Chondrocyte (in vitro differentiated cells): Measurements from ENCODE around the gene GK. TPM values are rescaled to one million over a fixed set of nuclear protein-coding genes. Genes with fewer than 3 reads are reported as not detected.

Source experiments
- DNase-seq: peaks from one replicate; pipeline ENCODE4 v3.0.0; 2021; ENCODE audit warnings: mixed read lengths, low spot score
- H3K27ac Mint-ChIP-seq: one replicate; pipeline ENCODE4 v1.8.0; 2021; ENCODE audit warnings: mild to moderate bottlenecking, moderate library complexity, mixed read lengths; ENCODE audit not compliant: unreplicated experiment
- H3K27me3 Mint-ChIP-seq: 2 replicates; pipeline ENCODE4 v1.8.0; 2021; ENCODE audit warnings: low read depth, mixed read lengths
- H3K36me3 Mint-ChIP-seq: 2 replicates; pipeline ENCODE4 v1.8.0; 2021; ENCODE audit warnings: low read depth, mixed read lengths
- H3K4me1 Mint-ChIP-seq: 2 replicates; pipeline ENCODE4 v1.8.0; 2021; ENCODE audit warnings: low read depth, mild to moderate bottlenecking, mixed read lengths
- H3K4me3 Mint-ChIP-seq: one replicate; pipeline ENCODE4 v1.8.0; 2021; ENCODE audit warnings: mild to moderate bottlenecking, moderate library complexity, mixed read lengths; ENCODE audit not compliant: unreplicated experiment
- H3K9me3 Mint-ChIP-seq: 2 replicates; pipeline ENCODE4 v1.8.0; 2021; ENCODE audit warnings: low read depth, mixed read lengths
- CTCF ChIP-seq: fragments of 200-600 bp; sonication (generic); IDR thresholded peaks from 2 replicates; pipeline ENCODE4 v1.5.0; 2021; ENCODE audit warnings: antibody characterized with exemption, mild to moderate bottlenecking, moderate library complexity
- long read RNA-seq: library from polyadenylated mRNA; stranded (forward); transcript quantifications from one replicate; pipeline ENCODE4 v2.0.0, GENCODE V29; 2021
- total RNA-seq: library from RNA; stranded (reverse); gene quantifications from 3 replicates; pipeline ENCODE4 v1.2.1, GENCODE V29; 2021

The GK gene
- 3.4 to 4.6 TPM (median 4.1 TPM) in 3 replicates for total RNA-seq
- long read RNA-seq, partial matches to known transcripts, result 0 of 5 reads
- long read RNA-seq, other reads (novel, unspliced or antisense), result 2 of 5 reads

- TF ChIP-seq CTCF, result no peak
- DNase-seq, result no peak
- Mint-ChIP-seq H3K27ac (peak within 1 kb of the TSS; percentile 81), H3K36me3 (no peaks in the 10 kb centered on the region), H3K4me3 (peak within 1 kb of the TSS; percentile 87), H3K4me1 (peaks cover 12% of the 10 kb centered on the region), H3K9me3 (no peaks in the 10 kb centered on the region), H3K27me3 (no peaks in the 10 kb centered on the region)
These were observed at the start of gene GK for GRCh38 chrX:30653415-30654131. TSS of gene GK (plus strand) at chrX:30653423. CDS start at chrX:30653538, 115 bp downstream.

GRCh38 chrX:30607155-30607554 lies 46.1 kb upstream of the GK start:
- Mint-ChIP-seq H3K4me3 (no peak overlapping the region), H3K4me1 (peaks cover 7% of the 10 kb centered on the region), H3K36me3 (no peaks in the 10 kb centered on the region), H3K27me3 (no peaks in the 10 kb centered on the region), H3K9me3 (no peaks in the 10 kb centered on the region), H3K27ac (no peak overlapping the region)
- no peak for DNase-seq
- TF ChIP-seq CTCF, result no peak

GRCh38 chrX:30610026-30610425 lies 43.2 kb upstream of the GK start:
- Mint-ChIP-seq H3K4me3 (no peak overlapping the region), H3K27ac (no peak overlapping the region), H3K27me3 (no peaks in the 10 kb centered on the region), H3K4me1 (peaks cover 7% of the 10 kb centered on the region), H3K9me3 (no peaks in the 10 kb centered on the region), H3K36me3 (no peaks in the 10 kb centered on the region)
- TF ChIP-seq CTCF, result no peak
- no peak for DNase-seq

GRCh38 chrX:30612250-30612655 lies 41.0 kb upstream of the GK start:
- Mint-ChIP-seq H3K27ac (no peak overlapping the region), H3K36me3 (no peaks in the 10 kb centered on the region), H3K4me1 (peaks cover 7% of the 10 kb centered on the region), H3K27me3 (no peaks in the 10 kb centered on the region), H3K4me3 (no peak overlapping the region), H3K9me3 (peaks cover 14% of the 10 kb centered on the region)
- no peak for TF ChIP-seq CTCF
- DNase-seq, result no peak

- Mint-ChIP-seq H3K9me3 (peaks cover 14% of the 10 kb centered on the region), H3K27ac (no peak overlapping the region), H3K4me3 (no peak overlapping the region), H3K27me3 (no peaks in the 10 kb centered on the region), H3K4me1 (peaks cover 7% of the 10 kb centered on the region), H3K36me3 (no peaks in the 10 kb centered on the region)
- DNase-seq, result no peak
- TF ChIP-seq CTCF, result no peak
These were observed 39.5 kb upstream of the GK start for GRCh38 chrX:30613721-30614120.
